Naive B cell (primary cell): ENCODE measurements around the gene LYPD6. TPM values are rescaled to one million over a fixed set of nuclear protein-coding genes. Genes with fewer than 3 reads are reported as not detected.

Experiments used
- ATAC-seq, 2 donors: fragments of 150-1000 bp; cut with Tn5 transposase; 2 replicates each; pipeline ENCODE4 v1.10.0; 2021; ENCODE audit warnings: low read depth in 2 of 2, mild to moderate bottlenecking in 2 of 2, moderate library complexity in 2 of 2
- DNase-seq: peaks from one replicate; pipeline ENCODE4 v3.0.0; 2022
- H3K27ac Mint-ChIP-seq, 6 donors: one replicate each; pipeline ENCODE4 v1.8.0; 2020 to 2022; ENCODE audit warnings: mild to moderate bottlenecking in 6 of 6, mixed read lengths in 6 of 6, moderate library complexity in 5 of 6, inconsistent platforms in 2 of 6
- H3K27me3 Mint-ChIP-seq, 3 donors: one replicate each; pipeline ENCODE4 v1.8.0; 2021 to 2022; ENCODE audit warnings: mixed read lengths in 3 of 3, mild to moderate bottlenecking in 1 of 3
- H3K36me3 Mint-ChIP-seq, 2 donors: one replicate each; pipeline ENCODE4 v1.8.0; 2020 to 2022; ENCODE audit warnings: mixed read lengths in 2 of 2, inconsistent platforms in 1 of 2, mild to moderate bottlenecking in 1 of 2
- H3K4me1 Mint-ChIP-seq, 3 donors: one replicate each; pipeline ENCODE4 v1.8.0; 2020 to 2022; ENCODE audit warnings: mixed read lengths in 3 of 3, inconsistent platforms in 1 of 3, mild to moderate bottlenecking in 1 of 3, moderate library complexity in 1 of 3
- H3K4me3 Mint-ChIP-seq, 8 donors: one replicate each; pipeline ENCODE4 v1.8.0; 2020 to 2022; ENCODE audit warnings: mild to moderate bottlenecking in 8 of 8, mixed read lengths in 8 of 8, moderate library complexity in 8 of 8, inconsistent platforms in 2 of 8
- H3K9me3 Mint-ChIP-seq, 7 donors: one replicate each; pipeline ENCODE4 v1.8.0; 2020 to 2022; ENCODE audit warnings: mixed read lengths in 7 of 7, mild to moderate bottlenecking in 5 of 7, inconsistent platforms in 2 of 7, moderate library complexity in 1 of 7
- polyA plus RNA-seq, 6 donors: library from polyadenylated mRNA; unstranded; fragments of 300-500 nt; fragmentation: Illumina TruSeq; gene quantifications; one replicate each; pipeline ENCODE4 v1.2.3, GENCODE V29; 2021; ENCODE audit warnings: low read depth in 6 of 6

Gene LYPD6
- polyA plus RNA-seq, 6 donors from 2014 or later, result not detected

GRCh38 chr2:149357058-149357457 is 26.7 kb downstream of the LYPD6 start:
- DNase-seq, result no peak
- H3K27me3 Mint-ChIP-seq, result no peaks in the 10 kb centered on the region
- no peaks in the 10 kb centered on the region for H3K36me3 Mint-ChIP-seq
- H3K9me3 Mint-ChIP-seq, result peaks cover 0 to 5% (median 2%) of the 10 kb centered on the region in 7 donors
- H3K4me3 Mint-ChIP-seq, result no peak overlapping the region
- H3K27ac Mint-ChIP-seq, result no peak overlapping the region
- no peaks in the 10 kb centered on the region for H3K4me1 Mint-ChIP-seq
- ATAC-seq, result no peak

- Mint-ChIP-seq H3K4me1 (no peaks in the 10 kb centered on the region), H3K27me3 (peaks cover 0 to 13% (median 0%) of the 10 kb centered on the region in 3 donors), H3K4me3 (no peak overlapping the region), H3K27ac (no peak overlapping the region), H3K36me3 (no peaks in the 10 kb centered on the region), H3K9me3 (peaks cover 0 to 5% (median 2%) of the 10 kb centered on the region in 7 donors)
- ATAC-seq, result no peak
- DNase-seq, result no peak
These were observed 29.7 kb downstream of the LYPD6 start for GRCh38 chr2:149360106-149360505.

DNA sequence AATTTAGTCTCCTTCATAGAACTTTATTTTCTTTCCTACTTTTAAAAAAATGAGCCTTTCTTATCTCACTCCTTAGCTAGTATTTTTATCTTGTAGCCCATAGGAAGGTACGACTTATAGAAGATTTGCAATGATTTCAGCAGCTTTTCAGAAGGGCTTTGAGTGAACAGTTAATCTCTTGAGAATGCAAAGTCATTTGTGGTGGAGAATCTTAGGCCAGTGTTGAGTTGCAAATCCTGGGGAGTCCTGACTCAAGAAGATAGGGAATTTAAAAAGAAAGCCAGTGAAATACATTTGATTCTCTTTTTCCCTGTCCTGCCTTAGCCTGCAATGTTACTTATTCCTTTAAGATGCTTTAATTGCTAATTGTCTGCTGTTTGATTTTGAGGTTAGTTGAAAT is 33.6 kb downstream of the LYPD6 start:
- H3K27me3 Mint-ChIP-seq, result peaks cover 9 to 13% (median 11%) of the 10 kb centered on the region in 3 donors
- H3K4me1 Mint-ChIP-seq, result no peaks in the 10 kb centered on the region
- H3K4me3 Mint-ChIP-seq, result no peak overlapping the region
- peaks cover 0 to 10% (median 2%) of the 10 kb centered on the region in 7 donors for H3K9me3 Mint-ChIP-seq
- H3K27ac Mint-ChIP-seq, result no peak overlapping the region
- DNase-seq, result no peak
- ATAC-seq, result no peak
- no peaks in the 10 kb centered on the region for H3K36me3 Mint-ChIP-seq

GRCh38 chr2:149364839-149365238 is 34.5 kb downstream of the LYPD6 start:
- no peak overlapping the region for H3K4me3 Mint-ChIP-seq
- H3K9me3 Mint-ChIP-seq, result peaks cover 0 to 16% (median 5%) of the 10 kb centered on the region in 7 donors
- H3K27me3 Mint-ChIP-seq, result peaks cover 11 to 18% (median 13%) of the 10 kb centered on the region in 3 donors
- no peaks in the 10 kb centered on the region for H3K4me1 Mint-ChIP-seq
- DNase-seq, result no peak
- no peak for ATAC-seq
- no peaks in the 10 kb centered on the region for H3K36me3 Mint-ChIP-seq
- no peak overlapping the region for H3K27ac Mint-ChIP-seq

GRCh38 chr2:149365931-149366583 is 35.7 kb downstream of the LYPD6 start:
- Mint-ChIP-seq H3K4me3 (no peak overlapping the region), H3K27me3 (peaks cover 11 to 20% (median 13%) of the 10 kb centered on the region in 3 donors), H3K36me3 (no peaks in the 10 kb centered on the region), H3K27ac (peak overlapping the region in 1 of 6 donors; percentile 63), H3K4me1 (no peaks in the 10 kb centered on the region), H3K9me3 (peaks cover 0 to 16% (median 5%) of the 10 kb centered on the region in 7 donors)
- DNase-seq (no peak), ATAC-seq (no peak)

GRCh38 chr2:149370061-149370775 is 39.8 kb downstream of the LYPD6 start:
- Mint-ChIP-seq H3K4me1 (no peaks in the 10 kb centered on the region), H3K4me3 (no peak overlapping the region), H3K27me3 (peaks cover 4 to 20% (median 11%) of the 10 kb centered on the region in 3 donors), H3K36me3 (no peaks in the 10 kb centered on the region), H3K27ac (no peak overlapping the region), H3K9me3 (peaks cover 0 to 16% (median 5%) of the 10 kb centered on the region in 7 donors)
- DNase-seq (no peak), ATAC-seq (no peak)

- H3K4me3 Mint-ChIP-seq, result no peak overlapping the region
- ATAC-seq (no peak), DNase-seq (no peak)
- H3K4me1 Mint-ChIP-seq, result no peaks in the 10 kb centered on the region
- H3K27ac Mint-ChIP-seq, result no peak overlapping the region
- H3K9me3 Mint-ChIP-seq, result peaks cover 0 to 16% (median 5%) of the 10 kb centered on the region in 7 donors
- H3K27me3 Mint-ChIP-seq, result peaks cover 4 to 20% (median 11%) of the 10 kb centered on the region in 3 donors
- no peaks in the 10 kb centered on the region for H3K36me3 Mint-ChIP-seq
These were observed 41.1 kb downstream of the LYPD6 start for GRCh38 chr2:149371476-149371875.

GRCh38 chr2:149375801-149376361 is 45.5 kb downstream of the LYPD6 start:
- Mint-ChIP-seq H3K9me3 (peaks cover 0 to 4% (median 0%) of the 10 kb centered on the region in 7 donors), H3K27ac (no peak overlapping the region), H3K27me3 (peaks cover 0 to 4% (median 0%) of the 10 kb centered on the region in 3 donors), H3K4me3 (no peak overlapping the region), H3K4me1 (no peaks in the 10 kb centered on the region), H3K36me3 (no peaks in the 10 kb centered on the region)
- ATAC-seq (no peak), DNase-seq (no peak)

DNA sequence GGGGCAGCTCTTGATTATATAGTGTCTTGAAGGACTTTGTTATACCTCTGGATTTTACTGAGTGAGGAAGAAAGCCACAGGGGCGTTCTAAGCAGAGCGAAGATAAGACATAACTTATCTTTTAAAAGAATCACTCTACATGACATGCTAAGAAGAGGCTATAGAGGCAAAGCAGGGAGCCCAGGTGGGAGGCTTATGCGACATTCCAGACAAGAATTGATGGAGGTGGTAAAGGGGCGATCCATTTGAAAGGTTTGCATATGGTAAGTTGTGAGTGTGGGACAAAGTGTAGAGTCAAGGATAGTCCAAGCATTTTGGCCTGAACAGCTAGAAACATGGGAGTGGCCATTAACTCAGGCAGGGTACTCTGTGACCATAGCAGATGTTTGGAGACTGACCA is 49.8 kb downstream of the LYPD6 start:
- ATAC-seq (no peak), DNase-seq (no peak)
- H3K4me3 Mint-ChIP-seq, result no peak overlapping the region
- no peak overlapping the region for H3K27ac Mint-ChIP-seq
- peaks cover 0 to 4% (median 0%) of the 10 kb centered on the region in 3 donors for H3K27me3 Mint-ChIP-seq
- peaks cover 0 to 2% (median 0%) of the 10 kb centered on the region in 7 donors for H3K9me3 Mint-ChIP-seq
- no peaks in the 10 kb centered on the region for H3K36me3 Mint-ChIP-seq
- no peaks in the 10 kb centered on the region for H3K4me1 Mint-ChIP-seq

DNA sequence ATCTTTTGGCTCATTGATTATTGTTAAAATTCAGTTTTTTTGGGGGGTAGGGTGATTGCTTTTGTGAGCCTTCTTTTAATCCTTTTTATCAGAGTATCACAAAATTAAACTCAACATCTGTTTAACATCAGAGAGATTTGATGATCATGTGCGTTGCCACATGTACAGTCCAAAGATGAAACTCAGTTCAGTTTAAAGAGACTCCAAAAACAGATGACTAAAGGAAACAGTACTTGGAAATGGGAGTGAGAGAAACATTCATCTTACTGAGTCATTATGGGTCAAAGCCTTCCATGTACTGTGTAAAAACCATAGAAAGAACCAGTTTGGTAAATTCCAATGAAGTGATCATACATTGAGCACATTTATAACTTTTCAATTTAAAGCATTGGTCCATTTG is 53.0 kb downstream of the LYPD6 start:
- Mint-ChIP-seq H3K27me3 (peaks cover 0 to 9% (median 0%) of the 10 kb centered on the region in 3 donors), H3K36me3 (no peaks in the 10 kb centered on the region), H3K27ac (no peak overlapping the region), H3K9me3 (peaks cover 0 to 4% (median 0%) of the 10 kb centered on the region in 7 donors), H3K4me3 (no peak overlapping the region), H3K4me1 (no peaks in the 10 kb centered on the region)
- no peak for ATAC-seq
- DNase-seq, result no peak

GRCh38 chr2:149385350-149385749 is 55.0 kb downstream of the LYPD6 start:
- ATAC-seq, result no peak
- no peak overlapping the region for H3K27ac Mint-ChIP-seq

GRCh38 chr2:149387411-149387810 is 57.0 kb downstream of the LYPD6 start:
- H3K36me3 Mint-ChIP-seq, result no peaks in the 10 kb centered on the region
- DNase-seq, result no peak
- peaks cover 0 to 5% (median 0%) of the 10 kb centered on the region in 7 donors for H3K9me3 Mint-ChIP-seq
- peaks cover 0 to 9% (median 0%) of the 10 kb centered on the region in 3 donors for H3K27me3 Mint-ChIP-seq
- no peak overlapping the region for H3K4me3 Mint-ChIP-seq
- no peaks in the 10 kb centered on the region for H3K4me1 Mint-ChIP-seq
- ATAC-seq, result no peak
- no peak overlapping the region for H3K27ac Mint-ChIP-seq

More at GRCh38 chr2:149385350-149385749, 55.0 kb downstream of the LYPD6 start:
- peaks cover 0 to 9% (median 0%) of the 10 kb centered on the region in 3 donors for H3K27me3 Mint-ChIP-seq
- H3K4me3 Mint-ChIP-seq, result no peak overlapping the region
- no peak for DNase-seq
- H3K36me3 Mint-ChIP-seq, result no peaks in the 10 kb centered on the region
- peaks cover 0 to 4% (median 0%) of the 10 kb centered on the region in 7 donors for H3K9me3 Mint-ChIP-seq
- H3K4me1 Mint-ChIP-seq, result no peaks in the 10 kb centered on the region

DNA sequence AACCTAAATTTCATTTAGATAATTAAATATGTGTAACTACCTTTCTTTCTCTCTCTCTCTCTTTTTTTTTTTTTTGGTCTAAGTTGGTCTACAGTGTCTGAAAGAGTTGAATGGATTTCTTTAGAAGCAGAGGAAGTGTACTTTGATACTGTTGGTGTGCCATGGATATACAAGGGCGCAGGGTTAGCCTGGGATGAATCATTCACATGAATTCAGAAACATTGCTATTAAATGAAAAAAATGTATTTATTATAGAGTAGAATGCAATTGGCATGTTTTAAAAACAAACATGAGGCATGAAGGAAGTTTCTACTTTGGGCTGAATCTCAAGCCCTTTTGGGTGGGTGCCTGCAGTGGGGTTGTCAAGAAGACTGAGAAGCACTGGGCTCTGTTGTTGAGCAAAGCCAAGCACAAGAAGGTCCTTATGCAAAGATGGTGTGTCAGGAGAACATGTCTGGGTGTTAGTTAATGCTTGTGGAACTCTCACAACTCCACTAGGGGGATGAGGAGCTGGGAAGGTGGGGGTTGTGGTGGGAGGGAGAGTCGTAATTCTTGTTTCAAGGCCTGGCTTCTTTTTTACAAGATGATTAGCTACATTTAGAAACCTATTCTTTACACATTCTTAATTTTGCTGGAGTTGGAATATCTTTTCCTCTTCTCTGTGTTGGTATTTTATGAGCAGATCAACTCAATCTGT is 57.9 kb downstream of the LYPD6 start:
- Mint-ChIP-seq H3K9me3 (peaks cover 0 to 5% (median 0%) of the 10 kb centered on the region in 7 donors), H3K4me3 (no peak overlapping the region), H3K36me3 (no peaks in the 10 kb centered on the region), H3K4me1 (no peaks in the 10 kb centered on the region), H3K27ac (no peak overlapping the region), H3K27me3 (peaks cover 0 to 9% (median 0%) of the 10 kb centered on the region in 3 donors)
- no peak for DNase-seq
- no peak for ATAC-seq
